DND-41 (cell line): ENCODE results near the gene NEDD9.
A peak's percentile ranks its signal among the peaks of the same experiment; 100 is the strongest.

Source experiments
- ATAC-seq: fragments of 200-7000 bp; cut with Tn5 transposase; 3 replicates; pipeline ENCODE4 v1.9.1; 2021; ENCODE audit warnings: low read depth; ENCODE audit not compliant: insufficient read depth
- DNase-seq: peaks from one replicate; pipeline ENCODE4 v3.0.0-alpha.2; 2020
- H2AFZ ChIP-seq: 2 replicates; pipeline ENCODE4 v1.6.0; 2012; ENCODE audit warnings: low read depth, low read length
- H3K27ac ChIP-seq: 2 replicates; pipeline ENCODE4 v1.5.1; 2012; ENCODE audit warnings: low read length, inconsistent platforms
- H3K27me3 ChIP-seq: fragments of 200-600 bp; sonication (generic); 2 replicates; pipeline ENCODE4 v1.6.0; 2012; ENCODE audit warnings: low read length, mild to moderate bottlenecking, inconsistent platforms; ENCODE audit not compliant: insufficient read depth, poor library complexity
- H3K36me3 ChIP-seq: 2 replicates; pipeline ENCODE4 v1.5.1; 2012; ENCODE audit warnings: low read length, inconsistent platforms; ENCODE audit not compliant: insufficient read depth
- H3K4me1 ChIP-seq: 2 replicates; pipeline ENCODE4 v1.5.1; 2012; ENCODE audit warnings: mild to moderate bottlenecking, low read length; ENCODE audit not compliant: insufficient read depth
- H3K4me2 ChIP-seq: 2 replicates; pipeline ENCODE4 v1.6.0; 2012; ENCODE audit warnings: mild to moderate bottlenecking, moderate library complexity, low read length, inconsistent platforms; ENCODE audit not compliant: insufficient read depth
- H3K4me3 ChIP-seq, 2 experiments: fragments of 200-600 bp in 1 of 2; shearing (Covaris generic) in 1 of 2; 2 replicates each; pipeline ENCODE4 v1.5.1; 2012 to 2016; ENCODE audit warnings: inconsistent platforms in 2 of 2, low read length in 2 of 2, mild to moderate bottlenecking in 2 of 2, low read depth in 1 of 2, moderate library complexity in 1 of 2
- H3K79me2 ChIP-seq: 2 replicates; pipeline ENCODE4 v1.6.0; 2012; ENCODE audit warnings: low read length, inconsistent platforms; ENCODE audit not compliant: insufficient read depth
- H3K9ac ChIP-seq: 2 replicates; pipeline ENCODE4 v1.6.0; 2012; ENCODE audit warnings: low read depth, mild to moderate bottlenecking, inconsistent platforms, low read length, moderate library complexity
- H3K9me3 ChIP-seq: 2 replicates; pipeline ENCODE4 v1.5.1; 2012; ENCODE audit warnings: low read length, moderate library complexity, mild to moderate bottlenecking, inconsistent platforms; ENCODE audit not compliant: insufficient read depth, severe bottlenecking
- H4K20me1 ChIP-seq: 2 replicates; pipeline ENCODE4 v1.6.0; 2012; ENCODE audit warnings: low read length; ENCODE audit not compliant: insufficient read depth
- CTCF ChIP-seq: IDR thresholded peaks from 2 replicates; pipeline ENCODE4 v1.5.1; 2012; ENCODE audit warnings: borderline replicate concordance, low read length, moderate library complexity, mild to moderate bottlenecking; ENCODE audit not compliant: poor library complexity, severe bottlenecking; ENCODE audit errors: extremely low read depth
- EZH2 ChIP-seq: IDR thresholded peaks from 3 replicates; pipeline ENCODE4 v1.6.1; 2012; ENCODE audit warnings: borderline replicate concordance, low read depth, mild to moderate bottlenecking, moderate library complexity, low read length, inconsistent platforms; ENCODE audit not compliant: severe bottlenecking

NEDD9 gene

GRCh38 chr6:11200356-11200755 lies 32.1 kb downstream of the NEDD9 start:
- DNase-seq, result no peak
- Histone ChIP-seq H3K79me2 (no peaks in the 10 kb centered on the region), H3K9ac (no peak overlapping the region), H4K20me1 (peaks cover 6% of the 10 kb centered on the region; the same call in 1 of the 2 replicates), H3K27ac (peak overlapping the region; percentile 36; the same call in 1 of the 2 replicates), H3K9me3 (no peaks in the 10 kb centered on the region), H3K4me3 (no peak overlapping the region), H3K4me1 (peaks cover 52% of the 10 kb centered on the region), H3K4me2 (no peak overlapping the region), H3K27me3 (no peaks in the 10 kb centered on the region), H3K36me3 (no peaks in the 10 kb centered on the region), H2AFZ (no peak overlapping the region)
- TF ChIP-seq EZH2, result no peak
- no peak for TF ChIP-seq CTCF
- ATAC-seq, result no peak

- peak; percentile 95 for ATAC-seq
- H3K9ac ChIP-seq, result peak overlapping the region; percentile 8; the same call in 1 of the 2 replicates
- 0 out of 2 replicates have a peak overlapping the region, but pooled peaks have one; percentile 0 for H2AFZ ChIP-seq
- peak overlapping the region; percentile 61; the same call in 1 of the 2 replicates for H3K4me2 ChIP-seq
- H3K27me3 ChIP-seq, result no peaks in the 10 kb centered on the region
- TF ChIP-seq EZH2, result no peak
- no peak for TF ChIP-seq CTCF
- peaks cover 52% of the 10 kb centered on the region for H3K4me1 ChIP-seq
- no peaks in the 10 kb centered on the region for H3K79me2 ChIP-seq
- no peaks in the 10 kb centered on the region for H3K9me3 ChIP-seq
- no peaks in the 10 kb centered on the region for H3K36me3 ChIP-seq
- H4K20me1 ChIP-seq, result peaks cover 6% of the 10 kb centered on the region; the same call in 1 of the 2 replicates
- peak overlapping the region in 1 of 2 experiments; percentile 37; a peak in 1 of 4 replicates for H3K4me3 ChIP-seq
- DNase-seq, result peak; percentile 77
- peak overlapping the region; percentile 75 for H3K27ac ChIP-seq
These were observed 33.5 kb downstream of the NEDD9 start for GRCh38 chr6:11198663-11199603.

GRCh38 chr6:11197850-11198249 lies 34.6 kb downstream of the NEDD9 start:
- H3K4me2 ChIP-seq, result no peak overlapping the region

More at GRCh38 chr6:11197850-11198249, 34.6 kb downstream of the NEDD9 start:
- no peaks in the 10 kb centered on the region for H3K79me2 ChIP-seq
- no peaks in the 10 kb centered on the region for H3K36me3 ChIP-seq
- no peak for DNase-seq
- no peak overlapping the region for H3K27ac ChIP-seq
- H4K20me1 ChIP-seq, result peaks cover 6% of the 10 kb centered on the region; the same call in 1 of the 2 replicates
- H3K4me3 ChIP-seq, result no peak overlapping the region
- H2AFZ ChIP-seq, result no peak overlapping the region
- peaks cover 52% of the 10 kb centered on the region for H3K4me1 ChIP-seq
- no peaks in the 10 kb centered on the region for H3K9me3 ChIP-seq
- ATAC-seq, result no peak
- no peaks in the 10 kb centered on the region for H3K27me3 ChIP-seq
- TF ChIP-seq EZH2 (no peak), CTCF (no peak)
- no peak overlapping the region for H3K9ac ChIP-seq
